Transverse colon (tissue), 4 donors: ENCODE data around the gene TOR4A. TPM values are rescaled to one million over a fixed set of nuclear protein-coding genes. Genes with fewer than 3 reads are reported as not detected.

Experiments
- DNase-seq: peaks from one replicate; pipeline ENCODE4 v3.0.0-alpha.2; 2019
- H3K27ac ChIP-seq, 4 donors: fragments of 200-600 bp; sonication (generic); 2 replicates each; pipeline ENCODE4 v1.5.1; 2016 to 2018; ENCODE audit warnings: inconsistent platforms in 4 of 4
- H3K27me3 ChIP-seq: fragments of 200-600 bp; sonication (generic); 2 replicates; pipeline ENCODE4 v1.5.1; 2017; ENCODE audit warnings: inconsistent platforms
- H3K36me3 ChIP-seq, 4 donors: fragments of 200-600 bp; sonication (generic); 2 replicates each; pipeline ENCODE4 v1.5.1; 2017 to 2019; ENCODE audit warnings: inconsistent platforms in 4 of 4
- H3K4me1 ChIP-seq, 4 donors: fragments of 200-600 bp; sonication (generic); 2 replicates each; pipeline ENCODE4 v1.5.1; 2017 to 2020; ENCODE audit warnings: inconsistent platforms in 4 of 4
- H3K4me3 ChIP-seq, 4 donors: fragments of 200-600 bp; sonication (generic); 1 replicate in 1 of 4; 2 replicates in 3 of 4; pipeline versions ENCODE4 v1.5.1 to v1.6.1; 2017 to 2019; ENCODE audit warnings: inconsistent platforms in 4 of 4
- H3K9me3 ChIP-seq, 2 donors: fragments of 200-600 bp; sonication (generic); 2 replicates each; pipeline ENCODE4 v1.5.1; 2017 to 2019; ENCODE audit warnings: inconsistent platforms in 2 of 2
- CTCF ChIP-seq, 5 experiments: fragments of 200-600 bp in 3 of 5; fragments of 450-650 bp in 2 of 5; sonication (generic) in 3 of 5; IDR thresholded peaks; 1 replicate in 2 of 5; 2 replicates in 3 of 5; pipeline ENCODE4 v1.5.1; 2016 to 2017; ENCODE audit warnings: antibody characterized with exemption in 5 of 5, inconsistent platforms in 3 of 5, mild to moderate bottlenecking in 2 of 5, moderate library complexity in 1 of 5
- EP300 ChIP-seq: sonication (generic); formaldehyde crosslinking; IDR thresholded peaks from one replicate; pipeline ENCODE4 v1.6.1; 2017; ENCODE audit warnings: antibody characterized with exemption, low read depth
- POLR2A ChIP-seq: fragments of 450-650 bp; IDR thresholded peaks from one replicate; pipeline ENCODE4 v1.6.1; 2016; ENCODE audit warnings: antibody characterized with exemption, mild to moderate bottlenecking, moderate library complexity
- POLR2AphosphoS5 ChIP-seq, 3 donors: sonication (generic); formaldehyde crosslinking; IDR thresholded peaks; one replicate each; pipeline ENCODE4 v1.6.1; 2016; ENCODE audit warnings: antibody characterized with exemption in 3 of 3
- WGBS, 2 donors: methylation state at CpG; one replicate each; pipeline ENCODE4 v1.1.5; 2018; ENCODE audit warnings: low coverage in 1 of 2; 5-methylcytosine and 5-hydroxymethylcytosine counted together
- in situ Hi-C, 4 donors: fragments of 200-750 bp; cut with MboI; loops; one replicate each; pipeline versions ENCODE4 v1.15.0 to v1.15.1; 2017; ENCODE audit warnings: low sequenced_read_pairs in 3 of 4, low pct_ligation_motif_present in 1 of 4, low pct_unique_long_range_greater_than_20kb in 1 of 4
- intact Hi-C: fragments of 100-400 bp; cut with DNase I; formaldehyde crosslinking; loops from one replicate; pipeline ENCODE4 v1.15.1; 2023; ENCODE audit warnings: low total_unique reads
- total RNA-seq, 4 donors: library from RNA; depleted of rRNA; stranded (reverse); fragments of >200 nt; gene quantifications; one replicate each; pipeline ENCODE4 v1.1.0, GENCODE V29; 2016

Gene TOR4A
- total RNA-seq, 4 donors from 2014 or later, result 49.2 to 121 (median 71.7) TPM

GRCh38 chr9:137228968-137229896 is 48.3 kb upstream of the TOR4A start:
- no peak for TF ChIP-seq POLR2A
- TF ChIP-seq CTCF (IDR thresholded peaks at IDR 0.05), result no peak
- TF ChIP-seq POLR2AphosphoS5 (IDR thresholded peaks at IDR 0.05), result no peak
- TF ChIP-seq EP300, result no peak
- in situ Hi-C loops (loop anchor here in 1 of 4 donors (10.0 kb wide), 1 partner anchor 104 kb away; no protein-coding TSS in a partner anchor), intact Hi-C loops (loop anchor here (5.0 kb wide), 1 partner anchor 102 kb away; no protein-coding TSS in a partner anchor)
- Histone ChIP-seq H3K36me3 (no peaks in the 10 kb centered on the region), H3K4me3 (no peak overlapping the region), H3K27me3 (peaks cover 63% of the 10 kb centered on the region), H3K27ac (no peak overlapping the region), H3K9me3 (no peaks in the 10 kb centered on the region), H3K4me1 (peaks cover 8 to 41% (median 23%) of the 10 kb centered on the region in 4 donors)
- 56% methylated on average over 25 of the region's 27 CpGs; no CpG with 5 or more reads in 1 of the 2 donors for WGBS, 2 donors
- no peak for DNase-seq

GRCh38 chr9:137229903-137230704 is 47.4 kb upstream of the TOR4A start:
- Histone ChIP-seq H3K27ac (no peak overlapping the region), H3K4me3 (no peak overlapping the region), H3K27me3 (peaks cover 71% of the 10 kb centered on the region), H3K9me3 (no peaks in the 10 kb centered on the region), H3K4me1 (peaks cover 5 to 41% (median 22%) of the 10 kb centered on the region in 4 donors), H3K36me3 (no peaks in the 10 kb centered on the region)
- no peak for DNase-seq
- in situ Hi-C loops, result loop anchor here in 2 of 4 donors (10.0 kb wide), 1 partner anchor 105 kb away; no protein-coding TSS in a partner anchor
- intact Hi-C loops, result loop anchor here (5.0 kb wide), 1 partner anchor 103 kb away; no protein-coding TSS in a partner anchor
- 39% methylated on average over 24 of the region's 31 CpGs; no CpG with 5 or more reads in 1 of the 2 donors for WGBS, 2 donors
- TF ChIP-seq EP300, result no peak
- TF ChIP-seq CTCF (IDR thresholded peaks at IDR 0.05), result no peak
- TF ChIP-seq POLR2A, result no peak
- no peak for TF ChIP-seq POLR2AphosphoS5 (IDR thresholded peaks at IDR 0.05)

GRCh38 chr9:137230705-137231371 is 46.7 kb upstream of the TOR4A start, which contains the start of gene SLC34A3:
Gene SLC34A3, plus strand, starts transcription at chr9:137230901. Its CDS starts 802 bp downstream, at chr9:137231703.
- intact Hi-C loops, result no loop called here
- Histone ChIP-seq H3K9me3 (no peaks in the 10 kb centered on the region), H3K27me3 (peaks cover 71% of the 10 kb centered on the region), H3K27ac (no peak within 1 kb of the TSS), H3K36me3 (no peaks in the 10 kb centered on the region), H3K4me3 (no peak within 1 kb of the TSS), H3K4me1 (peaks cover 5 to 41% (median 23%) of the 10 kb centered on the region in 4 donors)
- TF ChIP-seq EP300 (no peak), CTCF (IDR thresholded peaks at IDR 0.05) (no peak), POLR2AphosphoS5 (IDR thresholded peaks at IDR 0.05) (no peak), POLR2A (no peak)
- in situ Hi-C loops, result loop anchor here in 1 of 4 donors (10.0 kb wide), 1 partner anchor 106 kb away; no protein-coding TSS in a partner anchor
- WGBS, 2 donors, result 46% methylated on average over 13 of the region's 14 CpGs; no CpG with 5 or more reads in 1 of the 2 donors
- no peak for DNase-seq
